Mammary epithelial cell (primary cell): Measurements from ENCODE around the gene CNPPD1.

ENCODE experiments used
- EZH2 ChIP-seq: IDR thresholded peaks from 2 replicates; pipeline ENCODE4 v1.6.1; 2012; ENCODE audit warnings: low read length, inconsistent platforms, borderline replicate concordance
- TF ChIP-seq, protein P1 (sequence below), 2 donors: IDR thresholded peaks in 1 of 2; conservative IDR thresholded peaks in 1 of 2; 2 replicates each; pipeline ENCODE4 v1.5.1; 2011 to 2012; ENCODE audit warnings: inconsistent platforms in 2 of 2, low read length in 2 of 2, mild to moderate bottlenecking in 2 of 2, control low read depth in 1 of 2, low read depth in 1 of 2; ENCODE audit not compliant: insufficient read depth in 1 of 2; ENCODE audit errors: extremely low read depth in 1 of 2

GRCh38 chr2:219204425-219205164 lies 27.9 kb upstream of the CNPPD1 start:
- TF ChIP-seq, protein P1, sequence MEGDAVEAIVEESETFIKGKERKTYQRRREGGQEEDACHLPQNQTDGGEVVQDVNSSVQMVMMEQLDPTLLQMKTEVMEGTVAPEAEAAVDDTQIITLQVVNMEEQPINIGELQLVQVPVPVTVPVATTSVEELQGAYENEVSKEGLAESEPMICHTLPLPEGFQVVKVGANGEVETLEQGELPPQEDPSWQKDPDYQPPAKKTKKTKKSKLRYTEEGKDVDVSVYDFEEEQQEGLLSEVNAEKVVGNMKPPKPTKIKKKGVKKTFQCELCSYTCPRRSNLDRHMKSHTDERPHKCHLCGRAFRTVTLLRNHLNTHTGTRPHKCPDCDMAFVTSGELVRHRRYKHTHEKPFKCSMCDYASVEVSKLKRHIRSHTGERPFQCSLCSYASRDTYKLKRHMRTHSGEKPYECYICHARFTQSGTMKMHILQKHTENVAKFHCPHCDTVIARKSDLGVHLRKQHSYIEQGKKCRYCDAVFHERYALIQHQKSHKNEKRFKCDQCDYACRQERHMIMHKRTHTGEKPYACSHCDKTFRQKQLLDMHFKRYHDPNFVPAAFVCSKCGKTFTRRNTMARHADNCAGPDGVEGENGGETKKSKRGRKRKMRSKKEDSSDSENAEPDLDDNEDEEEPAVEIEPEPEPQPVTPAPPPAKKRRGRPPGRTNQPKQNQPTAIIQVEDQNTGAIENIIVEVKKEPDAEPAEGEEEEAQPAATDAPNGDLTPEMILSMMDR (conservative IDR thresholded peaks at IDR 0.05 in 1 of 2, IDR thresholded peaks at IDR 0.05 in 1 of 2; ENCODE audit: extremely low read depth in 1 of 2, insufficient read depth in 1 of 2, low read depth in 1 of 2, low read length in 2 of 2), result no peak
- TF ChIP-seq EZH2, result no peak
